HepG2 (cell line): Measurements from ENCODE around the gene RNF114. TPM values are rescaled to one million over a fixed set of nuclear protein-coding genes. Genes with fewer than 3 reads are reported as not detected.

Experiments
- BORCS8-MEF2B ChIP-seq: sonication (generic); formaldehyde crosslinking; IDR thresholded peaks from 2 replicates; pipeline ENCODE4 v1.8.0; 2022; ENCODE audit warnings: mild to moderate bottlenecking, missing genetic modification reagents
- KIAA2018 ChIP-seq: sonication (generic); formaldehyde crosslinking; IDR thresholded peaks from 2 replicates; pipeline ENCODE4 v1.5.0; 2020; ENCODE audit warnings: mild to moderate bottlenecking, missing genetic modification reagents, borderline replicate concordance
- KLF12 ChIP-seq: sonication (generic); formaldehyde crosslinking; IDR thresholded peaks from 2 replicates; pipeline ENCODE4 v1.4.0; 2020; ENCODE audit warnings: missing genetic modification reagents, borderline replicate concordance
- NFE2L2 ChIP-seq: fragments of 150-350 bp; IDR thresholded peaks from 2 replicates; pipeline ENCODE4 v1.6.1; 2014; ENCODE audit warnings: low read length
- PAXIP1 ChIP-seq: sonication (generic); formaldehyde crosslinking; conservative IDR thresholded peaks from 2 replicates; pipeline ENCODE4 v1.4.0; 2020; ENCODE audit warnings: mild to moderate bottlenecking, missing genetic modification reagents, moderate library complexity
- STAG1 ChIP-seq: sonication (generic); formaldehyde crosslinking; IDR thresholded peaks from 2 replicates; pipeline ENCODE4 v1.4.0; 2020; ENCODE audit warnings: missing genetic modification reagents
- THYN1 ChIP-seq: sonication (generic); formaldehyde crosslinking; IDR thresholded peaks from 2 replicates; pipeline ENCODE4 v1.8.1; 2023; ENCODE audit warnings: low read depth, mild to moderate bottlenecking, moderate library complexity, missing genetic modification reagents, borderline replicate concordance
- ZNF562 ChIP-seq: sonication (generic); formaldehyde crosslinking; IDR thresholded peaks from 2 replicates; pipeline ENCODE4 v1.8.0; 2022; ENCODE audit warnings: missing genetic modification reagents, borderline replicate concordance
- ZNF737 ChIP-seq: sonication (generic); formaldehyde crosslinking; IDR thresholded peaks from 2 replicates; pipeline ENCODE4 v1.5.0; 2020; ENCODE audit warnings: missing genetic modification reagents, mild to moderate bottlenecking, borderline replicate concordance
- ZUFSP ChIP-seq: sonication (generic); formaldehyde crosslinking; IDR thresholded peaks from 2 replicates; pipeline ENCODE4 v1.9.0; 2021; ENCODE audit warnings: missing genetic modification reagents, mild to moderate bottlenecking, borderline replicate concordance
- ZXDC ChIP-seq: sonication (generic); formaldehyde crosslinking; IDR thresholded peaks from 2 replicates; pipeline ENCODE4 v1.5.0; 2020; ENCODE audit warnings: mild to moderate bottlenecking, missing genetic modification reagents
- polyA plus RNA-seq, 8 experiments: library from polyadenylated mRNA; depleted of rRNA in 3 of 8; stranded (reverse) in 7 of 8; unstranded in 1 of 8; fragments of >200 nt; fragmentation: Illumina TruSeq in 4 of 8; extraction: Trizol in 4 of 8; gene quantifications; 2 replicates each; pipeline versions ENCODE4 v1.2.1 to v1.2.3, GENCODE V29; 2011 to 2016; ENCODE audit warnings: low read depth in 4 of 8, missing spikeins in 1 of 8, mixed read lengths in 1 of 8; ENCODE audit not compliant: insufficient read depth in 1 of 8
- total RNA-seq, 5 experiments: library from RNA; depleted of rRNA; stranded (reverse); fragments of >200 nt; fragmentation: Illumina TruSeq; extraction: Trizol; gene quantifications; 2 replicates each; pipeline ENCODE4 v1.2.3, GENCODE V29; 2016; ENCODE audit warnings: low read depth in 1 of 5

The RNF114 gene
- total and polyA plus RNA-seq, 2 of the 13 experiments (the other 11 are each of a cell fraction or from before 2014, with no cell fraction given), result 119 to 126 TPM

GRCh38 chr20:49889935-49890333 is 46.3 kb upstream of the RNF114 start (continued):
- TF ChIP-seq PAXIP1 (CRISPR knock-in tag) (no peak), ZXDC (CRISPR knock-in tag) (0 out of 2 replicates have a peak, but pooled peaks have one; percentile 35), BORCS8-MEF2B (CRISPR knock-in tag) (0 out of 2 replicates have a peak, but pooled peaks have one; percentile 11), STAG1 (peak; percentile 62), NFE2L2 (no peak), THYN1 (CRISPR knock-in tag) (no peak), KIAA2018 (CRISPR knock-in tag) (no peak), KLF12 (no peak), ZNF562 (CRISPR knock-in tag) (no peak), ZUFSP (CRISPR knock-in tag) (0 out of 2 replicates have a peak, but pooled peaks have one; percentile 59), ZNF737 (CRISPR knock-in tag) (no peak)
